IMR-90 (cell line): Measurements from ENCODE around the gene ITGA3.

Experiments
- BHLHE40 ChIP-seq: fragments of 150-350 bp; IDR thresholded peaks from 2 replicates; pipeline ENCODE4 v1.6.1; 2016; ENCODE audit warnings: mild to moderate bottlenecking, low read depth, low read length
- CEBPB ChIP-seq: IDR thresholded peaks from 2 replicates; pipeline ENCODE4 v1.6.1; 2012; ENCODE audit warnings: low read depth, low read length, improper control_type of control experiment
- CTCF ChIP-seq: conservative IDR thresholded peaks from 2 replicates; pipeline ENCODE4 v1.5.1; 2012; ENCODE audit warnings: mild to moderate bottlenecking, low read depth, low read length, improper control_type of control experiment
- MXI1 ChIP-seq: IDR thresholded peaks from 2 replicates; pipeline ENCODE4 v1.6.1; 2012; ENCODE audit warnings: low read depth, mild to moderate bottlenecking, low read length, moderate library complexity, borderline replicate concordance
- POLR2A ChIP-seq: IDR thresholded peaks from 2 replicates; pipeline ENCODE4 v1.6.1; 2012; ENCODE audit warnings: mild to moderate bottlenecking, low read depth, low read length
- RAD21 ChIP-seq: IDR thresholded peaks from 2 replicates; pipeline ENCODE4 v1.6.1; 2012; ENCODE audit warnings: low read length, improper control_type of control experiment

GRCh38 chr17:50035945-50036344 is 20.0 kb upstream of the ITGA3 start:
- TF ChIP-seq CTCF (no peak), RAD21 (no peak), POLR2A (no peak), MXI1 (no peak), CEBPB (no peak), BHLHE40 (no peak)
